Stimulated activated memory B cell treated with anti-CD40 and anti-IgM and Interleukin-4, amounts not matched to agents 10 μg/mL and 1 μg/mL and 100 μg/mL, for 72 hours (primary cell): ENCODE measurements around the gene HYOU1.

Experiments
- ATAC-seq: fragments of 150-1000 bp; cut with Tn5 transposase; 2 replicates; pipeline ENCODE4 v1.10.0; 2021
- H3K27ac Mint-ChIP-seq: one replicate; pipeline ENCODE4 v1.8.0; 2022; ENCODE audit warnings: mild to moderate bottlenecking, mixed read lengths
- H3K27me3 Mint-ChIP-seq: one replicate; pipeline ENCODE4 v1.8.0; 2022; ENCODE audit warnings: mixed read lengths
- H3K36me3 Mint-ChIP-seq: one replicate; pipeline ENCODE4 v1.8.0; 2022; ENCODE audit warnings: mixed read lengths
- H3K4me1 Mint-ChIP-seq: one replicate; pipeline ENCODE4 v1.8.0; 2022; ENCODE audit warnings: mixed read lengths
- H3K4me3 Mint-ChIP-seq: one replicate; pipeline ENCODE4 v1.8.0; 2022; ENCODE audit warnings: mild to moderate bottlenecking, moderate library complexity, mixed read lengths
- H3K9me3 Mint-ChIP-seq: one replicate; pipeline ENCODE4 v1.8.0; 2022; ENCODE audit warnings: mixed read lengths

Gene HYOU1

DNA sequence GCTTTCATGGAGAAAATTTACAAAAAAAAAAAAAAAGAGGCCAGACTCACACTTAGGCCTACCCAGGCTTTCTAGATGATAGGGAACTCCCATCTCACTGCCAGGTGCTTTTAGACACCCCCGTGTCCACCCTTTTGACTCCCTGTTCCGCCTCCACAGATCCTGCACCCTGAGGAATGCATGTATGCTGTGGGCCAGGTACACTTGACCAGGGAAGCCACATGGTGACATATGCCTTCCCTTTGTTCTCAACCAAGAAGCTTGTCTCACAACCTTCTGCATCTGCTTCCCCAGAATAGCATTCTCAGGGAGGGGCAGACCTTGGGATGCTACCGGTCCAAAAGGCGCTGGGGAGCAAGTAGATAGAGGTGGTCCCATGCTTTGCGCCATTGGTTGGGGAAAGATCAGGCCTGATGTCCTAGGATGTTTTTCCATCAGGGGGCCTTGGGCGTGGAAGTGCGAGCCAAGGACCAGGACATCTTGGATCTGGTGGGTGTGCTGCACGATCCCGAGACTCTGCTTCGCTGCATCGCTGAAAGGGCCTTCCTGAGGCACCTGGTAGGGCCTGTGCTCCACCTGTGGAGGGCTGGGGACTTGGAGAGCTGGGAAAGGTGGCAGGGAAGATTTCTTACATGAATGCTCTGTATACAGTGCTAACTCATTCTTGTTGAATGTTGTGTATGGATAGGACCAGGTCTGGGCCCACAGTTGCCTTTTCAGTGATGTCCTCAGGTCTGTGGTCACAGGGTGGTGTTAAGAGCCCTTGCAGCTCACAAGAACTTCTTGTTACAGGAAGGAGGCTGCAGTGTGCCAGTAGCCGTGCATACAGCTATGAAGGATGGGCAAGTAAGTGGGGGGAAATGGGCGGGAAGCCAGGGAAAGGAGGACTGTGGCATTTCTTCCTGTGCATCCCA lies 35.2 kb upstream of the HYOU1 start:
- Mint-ChIP-seq H3K9me3 (no peaks in the 10 kb centered on the region), H3K4me3 (peak overlapping the region; percentile 9), H3K27ac (no peak overlapping the region), H3K27me3 (no peaks in the 10 kb centered on the region), H3K36me3 (peaks cover 34% of the 10 kb centered on the region), H3K4me1 (peaks cover 48% of the 10 kb centered on the region)
- ATAC-seq: no peak

DNA sequence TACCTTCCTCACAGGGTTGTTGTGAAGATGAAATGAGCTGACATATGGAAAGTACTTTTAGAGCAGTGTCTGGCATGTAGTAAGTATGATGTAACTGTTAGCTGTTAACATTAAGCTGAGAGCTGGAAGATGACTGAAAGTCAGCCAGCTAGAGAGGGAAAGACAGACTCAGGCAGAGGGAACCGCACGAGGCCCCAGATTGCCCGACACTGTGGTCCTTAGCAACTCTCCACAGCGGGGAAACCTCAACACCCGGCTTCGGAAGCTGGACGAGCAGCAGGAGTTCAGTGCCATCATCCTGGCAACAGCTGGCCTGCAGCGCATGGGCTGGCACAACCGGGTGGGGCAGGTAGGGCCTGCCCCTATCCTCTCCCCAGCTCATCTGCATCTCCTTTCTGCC lies 34.2 kb upstream of the HYOU1 start:
- Mint-ChIP-seq H3K36me3 (peaks cover 27% of the 10 kb centered on the region), H3K9me3 (no peaks in the 10 kb centered on the region), H3K27me3 (no peaks in the 10 kb centered on the region), H3K4me3 (no peak overlapping the region), H3K4me1 (peaks cover 48% of the 10 kb centered on the region), H3K27ac (no peak overlapping the region)
- ATAC-seq: no peak

DNA sequence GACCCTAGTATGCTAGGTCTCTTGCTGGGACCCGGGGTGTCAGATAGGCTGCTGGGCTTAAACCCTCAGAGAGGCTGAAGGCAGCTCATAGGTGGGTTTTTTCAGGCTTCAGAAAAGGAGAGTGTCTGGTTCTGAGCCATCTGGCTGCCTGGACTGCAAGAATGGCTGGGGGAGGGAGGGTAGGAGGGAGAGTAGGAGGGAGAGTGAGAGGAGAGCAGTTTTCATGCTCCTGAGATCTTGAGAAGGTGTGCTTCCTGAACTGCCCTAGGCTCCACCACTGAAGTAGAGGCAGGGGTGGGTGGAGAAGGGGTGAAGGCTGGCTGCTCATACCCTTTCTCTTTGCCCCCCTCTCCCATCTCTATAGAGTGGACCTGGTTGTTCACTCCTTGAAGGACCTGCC lies 32.3 kb upstream of the HYOU1 start:
- no peak for ATAC-seq
- Mint-ChIP-seq H3K4me1 (peaks cover 49% of the 10 kb centered on the region), H3K27ac (no peak overlapping the region), H3K4me3 (no peak overlapping the region), H3K9me3 (no peaks in the 10 kb centered on the region), H3K36me3 (peaks cover 27% of the 10 kb centered on the region), H3K27me3 (no peaks in the 10 kb centered on the region)

DNA sequence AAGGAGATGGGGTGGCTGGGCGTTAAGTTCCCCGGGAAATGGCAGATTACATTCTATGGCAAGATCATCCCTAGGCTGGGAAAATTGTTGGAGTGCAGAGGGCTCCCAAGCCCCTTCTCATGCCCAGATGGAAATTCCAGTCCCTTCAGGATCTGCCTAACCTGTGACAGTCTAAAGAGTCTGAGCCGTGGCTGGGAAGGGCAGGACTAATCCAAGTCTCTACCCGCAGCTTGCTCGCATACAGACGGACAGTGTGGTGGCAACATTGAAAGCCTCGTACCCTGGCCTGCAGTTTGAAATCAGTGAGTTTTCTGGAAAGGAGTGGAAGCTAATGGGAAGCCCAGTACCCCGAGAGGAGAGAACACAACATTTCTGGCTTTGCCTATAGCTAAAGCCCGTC lies 31.4 kb upstream of the HYOU1 start:
- H3K4me3 Mint-ChIP-seq: no peak overlapping the region
- no peak for ATAC-seq
- no peaks in the 10 kb centered on the region for H3K9me3 Mint-ChIP-seq
- H3K4me1 Mint-ChIP-seq: peaks cover 46% of the 10 kb centered on the region
- no peaks in the 10 kb centered on the region for H3K27me3 Mint-ChIP-seq
- H3K27ac Mint-ChIP-seq: no peak overlapping the region
- peaks cover 21% of the 10 kb centered on the region for H3K36me3 Mint-ChIP-seq

DNA sequence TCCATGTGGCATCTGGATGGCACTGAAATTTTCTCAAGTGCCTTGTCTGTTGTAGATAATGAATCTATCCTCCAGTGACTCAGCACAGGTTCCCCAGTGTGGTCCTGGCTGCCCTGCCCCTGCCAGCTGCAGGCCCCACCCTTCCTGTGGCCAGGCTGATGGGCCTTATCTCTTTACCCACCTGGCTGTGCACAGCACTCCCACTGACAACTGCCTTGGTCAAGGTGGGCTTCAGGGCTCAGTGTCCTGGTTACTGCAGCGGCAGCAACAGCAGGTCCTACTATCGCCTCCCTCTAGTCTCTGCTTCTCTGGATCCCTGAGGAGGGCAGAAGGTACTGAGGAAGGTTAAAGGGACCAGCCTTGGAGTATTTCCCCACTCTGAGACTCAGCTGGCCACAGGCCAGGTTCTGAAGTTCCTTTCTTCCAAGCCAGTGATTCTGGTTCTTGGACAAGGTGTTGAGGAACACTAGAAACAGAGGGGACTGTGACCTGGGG lies 30.8 kb upstream of the HYOU1 start:
- Mint-ChIP-seq H3K4me3 (no peak overlapping the region), H3K27ac (no peak overlapping the region), H3K9me3 (no peaks in the 10 kb centered on the region), H3K36me3 (peaks cover 17% of the 10 kb centered on the region), H3K27me3 (no peaks in the 10 kb centered on the region), H3K4me1 (peaks cover 41% of the 10 kb centered on the region)
- ATAC-seq: no peak

DNA sequence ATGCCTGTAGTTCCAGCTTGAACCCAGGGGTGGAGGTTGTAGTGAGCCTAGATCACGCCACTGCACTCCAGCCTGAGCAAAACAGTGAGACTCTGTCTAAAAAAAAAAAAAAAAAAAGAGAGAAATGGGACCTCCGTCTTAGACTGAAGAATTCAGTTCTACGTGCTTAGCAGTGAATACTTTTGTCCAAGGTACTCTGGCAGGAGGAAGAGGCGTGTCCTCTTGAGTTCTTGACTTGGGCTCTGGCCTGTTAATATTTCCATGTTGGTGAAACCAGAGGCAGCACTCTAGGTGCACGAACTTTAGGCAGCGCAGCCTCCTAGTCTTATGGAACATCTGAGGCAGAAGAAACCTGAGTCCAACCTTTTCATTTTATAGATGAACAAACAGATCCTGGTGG lies 30.1 kb upstream of the HYOU1 start:
- Mint-ChIP-seq H3K4me3 (no peak overlapping the region), H3K27me3 (no peaks in the 10 kb centered on the region), H3K4me1 (peaks cover 34% of the 10 kb centered on the region), H3K36me3 (peaks cover 17% of the 10 kb centered on the region), H3K9me3 (no peaks in the 10 kb centered on the region), H3K27ac (no peak overlapping the region)
- ATAC-seq: no peak

DNA sequence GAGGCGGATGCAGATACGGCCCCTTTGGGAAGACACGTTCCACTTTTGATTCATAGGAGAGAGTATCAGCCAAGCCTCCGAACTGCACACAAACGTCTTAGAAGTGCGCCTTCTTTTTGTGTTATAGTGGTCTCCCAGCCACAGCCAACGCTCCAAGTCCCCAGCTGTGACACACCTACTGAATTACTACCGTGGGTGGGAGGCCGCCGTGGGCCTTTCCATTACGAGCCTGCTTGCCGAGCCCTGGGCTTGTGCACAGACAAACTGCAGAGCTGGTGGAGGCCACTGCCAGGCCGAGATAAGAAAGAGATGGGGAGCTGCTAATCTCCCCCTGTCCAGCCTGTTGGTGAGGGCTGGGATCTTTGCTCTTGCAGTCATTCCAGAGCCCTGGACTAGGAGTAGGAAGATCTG lies 28.4 kb upstream of the HYOU1 start:
- Mint-ChIP-seq H3K36me3 (peaks cover 30% of the 10 kb centered on the region), H3K4me3 (peak overlapping the region; percentile 96), H3K4me1 (peaks cover 34% of the 10 kb centered on the region), H3K27me3 (no peaks in the 10 kb centered on the region), H3K27ac (peak overlapping the region; percentile 97), H3K9me3 (no peaks in the 10 kb centered on the region)
- ATAC-seq: peak; percentile 35

DNA sequence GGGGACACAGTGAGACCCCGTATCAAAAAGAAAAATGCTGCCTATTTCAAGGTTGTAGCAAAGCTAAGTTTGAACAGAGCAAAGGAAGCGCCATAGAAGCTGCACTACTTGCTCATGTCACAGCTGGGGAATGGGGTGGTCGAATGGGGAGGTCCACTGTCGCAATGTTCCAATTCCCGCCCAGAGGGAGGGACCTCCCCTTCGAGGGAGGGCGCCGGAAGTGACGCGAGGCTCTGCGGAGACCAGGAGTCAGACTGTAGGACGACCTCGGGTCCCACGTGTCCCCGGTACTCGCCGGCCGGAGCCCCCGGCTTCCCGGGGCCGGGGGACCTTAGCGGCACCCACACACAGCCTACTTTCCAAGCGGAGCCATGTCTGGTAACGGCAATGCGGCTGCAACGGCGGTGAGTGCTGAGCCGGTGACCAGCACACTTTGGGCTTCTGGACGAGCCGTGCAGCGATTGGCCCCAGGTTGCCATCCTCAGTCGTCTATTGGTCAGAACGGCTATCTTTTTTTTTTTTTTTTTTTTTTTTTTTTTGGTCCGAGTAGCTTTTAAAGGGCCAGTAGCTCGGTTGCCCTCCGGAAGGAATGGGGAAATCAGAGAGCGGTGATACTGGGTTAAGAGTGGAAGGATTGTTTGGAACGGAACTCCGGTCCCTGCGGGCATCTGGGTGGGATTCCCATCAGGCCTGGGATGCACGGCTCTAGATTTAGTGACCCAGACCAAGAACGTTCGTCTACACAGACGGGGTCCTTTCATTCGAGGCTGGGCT lies 27.8 kb upstream of the HYOU1 start, which contains the start of gene HMBS:
Gene HMBS, plus strand, starts transcription at position 219 of the 774 bp plus-strand sequence. Its CDS starts 153 bp downstream, at position 372.
- Mint-ChIP-seq H3K36me3 (peaks cover 27% of the 10 kb centered on the region), H3K4me3 (peak within 1 kb of the TSS; percentile 96), H3K27me3 (no peaks in the 10 kb centered on the region), H3K9me3 (no peaks in the 10 kb centered on the region), H3K27ac (peak within 1 kb of the TSS; percentile 97), H3K4me1 (peaks cover 28% of the 10 kb centered on the region)
- ATAC-seq: peak; percentile 97

DNA sequence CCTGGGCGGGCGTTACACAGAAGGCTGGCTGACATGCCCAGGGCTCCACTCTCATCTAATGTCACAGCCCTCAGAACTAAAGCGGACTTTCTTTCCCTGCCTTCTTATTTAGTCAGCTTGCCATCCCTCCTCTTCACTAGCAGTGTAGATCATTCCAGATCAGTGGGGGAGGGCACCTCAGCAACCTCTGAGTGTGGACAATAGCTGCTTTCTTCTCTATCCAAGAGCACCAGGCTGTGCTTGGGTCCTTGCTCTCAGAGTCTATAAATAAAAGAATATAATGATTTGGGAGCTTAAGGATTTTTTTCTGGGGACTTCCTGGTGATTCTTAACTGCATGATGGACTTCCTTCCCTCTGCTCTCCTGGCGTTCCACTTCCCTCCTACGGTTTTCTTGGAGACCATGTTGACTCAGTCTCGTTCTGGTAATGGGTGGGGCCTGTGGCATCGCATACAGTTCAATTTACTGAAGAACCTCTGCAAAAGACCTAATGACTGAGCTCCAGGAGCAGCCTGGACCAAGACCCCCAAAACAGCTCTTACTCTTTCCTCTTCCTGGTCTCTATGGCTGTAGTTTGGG lies 24.8 kb upstream of the HYOU1 start:
- Mint-ChIP-seq H3K36me3 (peaks cover 52% of the 10 kb centered on the region), H3K4me1 (peaks cover 18% of the 10 kb centered on the region), H3K27ac (no peak overlapping the region), H3K9me3 (no peaks in the 10 kb centered on the region), H3K27me3 (no peaks in the 10 kb centered on the region), H3K4me3 (no peak overlapping the region)
- ATAC-seq: no peak

DNA sequence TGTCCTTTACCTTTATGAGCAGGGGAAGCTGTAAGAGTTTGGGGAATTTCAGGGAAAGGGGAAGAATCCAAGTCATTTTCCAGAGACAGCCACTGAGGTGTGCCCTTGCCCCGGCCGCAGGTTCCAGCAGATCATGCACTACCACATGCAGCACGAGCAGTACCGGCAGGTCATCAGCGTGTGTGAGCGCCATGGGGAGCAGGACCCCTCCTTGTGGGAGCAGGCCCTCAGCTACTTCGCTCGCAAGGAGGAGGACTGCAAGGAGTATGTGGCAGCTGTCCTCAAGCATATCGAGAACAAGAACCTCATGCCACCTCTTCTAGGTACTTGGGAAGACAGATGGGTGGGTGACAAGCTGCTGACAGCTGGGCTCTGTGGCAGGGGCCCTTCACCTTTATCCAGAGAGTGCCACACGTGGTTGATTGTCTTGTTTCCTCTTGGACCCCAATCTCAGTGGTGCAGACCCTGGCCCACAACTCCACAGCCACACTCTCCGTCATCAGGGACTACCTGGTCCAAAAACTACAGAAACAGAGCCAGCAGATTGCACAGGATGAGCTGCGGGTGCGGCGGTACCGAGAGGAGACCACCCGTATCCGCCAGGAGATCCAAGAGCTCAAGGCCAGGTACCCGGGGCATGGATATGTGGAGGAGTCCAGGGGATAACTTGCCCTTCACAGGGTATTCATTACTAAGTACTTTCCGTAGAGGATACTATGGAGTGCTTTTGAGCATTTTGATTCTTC lies 21.8 kb upstream of the HYOU1 start:
- Mint-ChIP-seq H3K36me3 (peaks cover 60% of the 10 kb centered on the region), H3K27ac (no peak overlapping the region), H3K4me1 (no peaks in the 10 kb centered on the region), H3K27me3 (no peaks in the 10 kb centered on the region), H3K4me3 (no peak overlapping the region), H3K9me3 (no peaks in the 10 kb centered on the region)
- ATAC-seq: no peak

DNA sequence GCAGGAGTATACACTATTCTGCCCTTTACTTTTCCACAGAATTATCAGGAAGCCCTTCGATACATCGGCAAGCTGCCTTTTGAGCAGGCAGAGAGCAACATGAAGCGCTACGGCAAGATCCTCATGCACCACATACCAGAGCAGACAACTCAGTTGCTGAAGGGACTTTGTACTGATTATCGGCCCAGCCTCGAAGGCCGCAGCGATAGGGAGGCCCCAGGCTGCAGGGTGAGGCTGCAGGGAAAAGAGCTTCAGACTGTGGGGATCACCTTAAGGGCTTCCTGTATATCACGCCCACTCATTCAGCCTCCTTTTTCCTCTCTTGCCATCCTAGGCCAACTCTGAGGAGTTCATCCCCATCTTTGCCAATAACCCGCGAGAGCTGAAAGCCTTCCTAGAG lies 20.8 kb upstream of the HYOU1 start:
- no peak for ATAC-seq
- H3K27me3 Mint-ChIP-seq: no peaks in the 10 kb centered on the region
- peaks cover 68% of the 10 kb centered on the region for H3K36me3 Mint-ChIP-seq
- no peak overlapping the region for H3K4me3 Mint-ChIP-seq
- no peaks in the 10 kb centered on the region for H3K9me3 Mint-ChIP-seq
- H3K27ac Mint-ChIP-seq: no peak overlapping the region
- peaks cover 3% of the 10 kb centered on the region for H3K4me1 Mint-ChIP-seq

DNA sequence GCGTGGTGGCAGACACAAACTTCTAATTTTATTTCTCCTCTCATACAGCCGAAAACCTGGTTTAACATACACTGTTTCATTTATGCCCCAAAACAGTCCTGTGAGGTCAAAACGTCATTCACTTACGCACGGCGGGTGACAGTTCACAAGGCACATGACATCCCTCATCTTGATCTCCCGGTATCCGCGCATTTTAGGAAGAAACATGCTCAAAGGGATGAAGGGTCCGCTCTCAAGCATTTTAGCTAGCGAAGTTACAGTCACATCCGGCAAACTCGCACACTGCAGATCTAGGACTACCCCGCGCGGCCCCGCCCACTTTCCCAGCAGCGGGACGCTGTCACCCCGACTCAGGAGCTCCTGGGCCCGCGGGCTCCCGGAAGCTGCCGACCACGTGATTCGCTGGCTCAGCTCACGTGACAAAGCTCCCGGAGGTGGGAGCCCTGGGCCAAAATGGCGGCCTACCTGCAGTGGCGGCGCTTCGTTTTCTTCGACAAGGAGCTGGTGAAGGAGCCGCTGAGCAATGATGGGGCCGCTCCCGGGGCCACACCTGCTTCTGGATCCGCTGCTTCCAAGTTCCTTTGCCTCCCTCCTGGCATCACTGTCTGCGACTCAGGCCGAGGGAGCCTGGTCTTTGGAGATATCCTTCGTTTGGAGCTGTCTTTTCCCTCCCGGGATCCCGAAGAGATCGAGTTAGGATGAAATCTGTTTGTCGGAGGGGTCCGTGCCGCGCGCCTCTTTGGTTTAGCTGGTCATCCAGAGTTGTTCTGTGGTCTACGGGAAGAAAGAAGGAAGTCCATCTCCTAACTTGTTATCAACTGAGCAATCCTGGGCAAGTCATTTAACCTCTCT lies 10.6 kb upstream of the HYOU1 start, which contains the start of gene VPS11:
Gene VPS11, plus strand, starts transcription at position 448 of the 852 bp plus-strand sequence. Its CDS starts 6 bp downstream, at position 454.
- ATAC-seq: peak; percentile 99
- H3K36me3 Mint-ChIP-seq: peaks cover 23% of the 10 kb centered on the region
- H3K4me1 Mint-ChIP-seq: peaks cover 33% of the 10 kb centered on the region
- H3K27me3 Mint-ChIP-seq: no peaks in the 10 kb centered on the region
- H3K27ac Mint-ChIP-seq: peak within 1 kb of the TSS; percentile 89
- H3K4me3 Mint-ChIP-seq: peak within 1 kb of the TSS; percentile 84
- H3K9me3 Mint-ChIP-seq: no peaks in the 10 kb centered on the region

DNA sequence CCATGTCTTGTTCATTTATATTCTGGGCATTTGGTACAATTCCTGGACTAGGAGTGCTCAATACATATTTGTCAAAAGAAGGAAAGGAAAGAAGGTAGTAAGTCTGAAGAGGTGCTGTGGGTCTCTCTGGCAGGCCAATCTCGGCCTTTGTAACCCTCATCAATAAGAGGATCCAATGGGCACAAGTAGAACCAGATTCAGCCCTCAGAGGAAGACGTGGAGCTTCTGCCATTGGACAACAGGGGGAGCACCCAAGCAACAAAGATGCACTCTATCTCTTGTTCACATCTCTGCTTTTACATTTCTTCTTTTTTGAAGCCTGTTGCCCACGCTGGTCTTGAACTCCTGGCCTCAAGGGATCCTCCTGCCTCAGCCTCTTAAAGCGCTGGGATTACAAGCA lies 8.4 kb upstream of the HYOU1 start:
- Mint-ChIP-seq H3K4me3 (no peak overlapping the region), H3K36me3 (peaks cover 11% of the 10 kb centered on the region), H3K27ac (no peak overlapping the region), H3K27me3 (no peaks in the 10 kb centered on the region), H3K9me3 (no peaks in the 10 kb centered on the region), H3K4me1 (peaks cover 31% of the 10 kb centered on the region)
- no peak for ATAC-seq

DNA sequence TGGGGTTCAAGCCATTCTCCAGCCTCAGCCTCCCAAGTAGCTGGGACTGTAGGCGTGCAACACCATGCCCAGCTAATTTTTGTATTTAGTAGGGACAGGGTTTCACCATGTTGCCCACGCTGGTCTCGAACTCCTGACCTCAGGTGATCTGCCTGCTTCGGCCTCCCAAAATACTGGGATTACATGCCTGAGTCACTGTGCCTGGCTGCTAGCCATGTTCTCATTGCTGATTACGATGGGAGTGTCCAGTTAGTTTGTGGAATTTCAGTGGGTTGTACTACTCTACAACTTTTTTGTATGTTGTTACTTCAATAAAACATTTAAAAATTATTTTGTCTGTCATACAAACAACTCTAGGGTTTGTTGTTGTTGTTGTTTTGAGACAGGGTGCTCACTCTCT lies 5.8 kb upstream of the HYOU1 start:
- H3K4me3 Mint-ChIP-seq: no peak overlapping the region
- H3K36me3 Mint-ChIP-seq: no peaks in the 10 kb centered on the region
- H3K27ac Mint-ChIP-seq: no peak overlapping the region

More for the DNA sequence above, 5.8 kb upstream of the HYOU1 start:
- no peak for ATAC-seq
- no peaks in the 10 kb centered on the region for H3K9me3 Mint-ChIP-seq
- H3K27me3 Mint-ChIP-seq: no peaks in the 10 kb centered on the region
- H3K4me1 Mint-ChIP-seq: peaks cover 30% of the 10 kb centered on the region
